ENCODE results near the gene TOR2A. TPM values are rescaled to one million over a fixed set of nuclear protein-coding genes. Genes with fewer than 3 reads are reported as not detected.

Gene TOR2A
- total RNA-seq, 1 donor from 2014 or later: not detected

DNA sequence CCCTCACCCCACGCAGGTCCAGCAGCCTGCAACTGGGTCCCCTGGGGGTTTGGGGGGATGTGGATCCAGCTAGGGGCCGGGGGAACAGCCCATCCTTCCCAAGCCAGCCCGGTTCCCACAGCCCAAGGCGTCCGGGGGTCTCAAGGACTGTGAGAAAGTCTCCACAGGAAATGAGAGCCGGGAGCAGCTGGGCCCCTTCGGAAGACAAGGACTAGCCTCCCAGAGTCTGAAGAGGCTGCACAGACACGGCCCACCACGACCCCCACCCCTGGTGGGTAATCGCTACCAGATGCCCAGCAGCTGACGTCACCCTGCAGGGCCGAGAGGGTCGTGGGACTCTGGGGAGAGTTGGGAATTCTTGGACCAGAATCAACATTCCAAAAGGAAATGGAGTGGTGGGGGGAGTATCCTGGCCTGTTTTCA lies 32.8 kb upstream of the TOR2A start:
- Histone ChIP-seq H3K36me3 (no peaks in the 10 kb centered on the region), H3K27ac (peak overlapping the region in 1 of 2 donors; percentile 35), H3K27me3 (no peaks in the 10 kb centered on the region), H3K9me3 (no peaks in the 10 kb centered on the region), H3K4me3 (no peak overlapping the region), H3K4me1 (peaks cover 3 to 8% of the 10 kb centered on the region in 2 donors)
- DNase-seq (ENCODE audit: low spot score in 2 of 2): no peak
- TF ChIP-seq CTCF (IDR thresholded peaks at IDR 0.05): no peak
- intact Hi-C loops (cut with DNase I): no loop called here

DNA sequence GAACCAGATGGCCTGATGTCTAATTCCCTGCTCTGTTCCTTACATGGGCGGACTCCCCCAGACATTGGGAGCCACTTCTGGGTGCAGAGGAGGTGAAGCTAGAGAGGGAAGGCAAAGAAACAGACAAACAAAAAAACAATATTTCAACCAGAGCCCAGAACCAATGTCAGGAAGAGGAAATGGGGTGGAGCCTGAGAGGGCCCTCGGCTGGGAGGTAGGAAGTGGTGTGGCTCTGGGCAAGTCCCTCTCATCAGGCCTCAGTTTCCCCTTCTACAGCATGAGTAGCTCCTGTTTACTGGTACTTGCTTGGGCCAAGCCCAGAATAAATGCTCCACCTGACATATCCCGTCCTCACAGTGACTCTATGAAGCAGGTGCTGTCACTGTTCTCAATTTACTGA lies 32.3 kb upstream of the TOR2A start:
- no peak for DNase-seq (ENCODE audit: low spot score in 2 of 2)
- Histone ChIP-seq H3K4me1 (peaks cover 3 to 8% of the 10 kb centered on the region in 2 donors), H3K9me3 (no peaks in the 10 kb centered on the region), H3K4me3 (no peak overlapping the region), H3K36me3 (no peaks in the 10 kb centered on the region), H3K27ac (peak overlapping the region in 1 of 2 donors; percentile 35), H3K27me3 (no peaks in the 10 kb centered on the region)
- intact Hi-C loops (cut with DNase I): no loop called here
- no peak for TF ChIP-seq CTCF (IDR thresholded peaks at IDR 0.05)

DNA sequence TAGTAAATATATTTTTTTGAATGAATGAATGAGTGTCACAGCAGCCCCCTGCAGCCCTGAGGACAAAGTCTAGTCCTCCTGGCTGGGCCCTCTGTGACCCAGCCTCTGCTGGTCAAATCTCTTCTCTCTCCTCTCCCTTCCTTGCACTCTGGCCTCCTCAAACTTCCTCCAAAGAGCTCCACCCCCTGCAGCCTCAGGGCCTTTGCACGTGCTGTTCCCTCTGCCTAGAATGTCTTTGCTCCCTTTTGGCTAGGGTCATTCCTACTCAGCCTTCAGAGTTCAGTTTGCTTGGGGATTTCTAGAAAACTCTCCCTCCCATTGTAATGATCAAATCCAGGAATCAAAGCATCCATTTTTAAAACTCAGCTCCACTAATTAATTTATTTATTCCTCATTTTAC lies 30.3 kb upstream of the TOR2A start:
- DNase-seq (ENCODE audit: low spot score in 2 of 2): no peak
- Histone ChIP-seq H3K9me3 (no peaks in the 10 kb centered on the region), H3K4me3 (no peak overlapping the region), H3K4me1 (peaks cover 0 to 3% of the 10 kb centered on the region in 2 donors), H3K27ac (peak overlapping the region in 1 of 2 donors; percentile 1), H3K27me3 (no peaks in the 10 kb centered on the region), H3K36me3 (no peaks in the 10 kb centered on the region)
- no peak for TF ChIP-seq CTCF (IDR thresholded peaks at IDR 0.05)
- intact Hi-C loops (cut with DNase I): no loop called here

GRCh38 chr9:127763918-127764384 lies 28.9 kb upstream of the TOR2A start:
- TF ChIP-seq CTCF (IDR thresholded peaks at IDR 0.05): peak in 1 of 3 experiments; percentile 25
- Histone ChIP-seq H3K9me3 (no peaks in the 10 kb centered on the region), H3K4me1 (no peaks in the 10 kb centered on the region), H3K27ac (peak overlapping the region in 1 of 2 donors; percentile 63), H3K4me3 (no peak overlapping the region), H3K27me3 (no peaks in the 10 kb centered on the region), H3K36me3 (no peaks in the 10 kb centered on the region)
- DNase-seq (ENCODE audit: low spot score in 2 of 2): no peak
- intact Hi-C loops (cut with DNase I): no loop called here

DNA sequence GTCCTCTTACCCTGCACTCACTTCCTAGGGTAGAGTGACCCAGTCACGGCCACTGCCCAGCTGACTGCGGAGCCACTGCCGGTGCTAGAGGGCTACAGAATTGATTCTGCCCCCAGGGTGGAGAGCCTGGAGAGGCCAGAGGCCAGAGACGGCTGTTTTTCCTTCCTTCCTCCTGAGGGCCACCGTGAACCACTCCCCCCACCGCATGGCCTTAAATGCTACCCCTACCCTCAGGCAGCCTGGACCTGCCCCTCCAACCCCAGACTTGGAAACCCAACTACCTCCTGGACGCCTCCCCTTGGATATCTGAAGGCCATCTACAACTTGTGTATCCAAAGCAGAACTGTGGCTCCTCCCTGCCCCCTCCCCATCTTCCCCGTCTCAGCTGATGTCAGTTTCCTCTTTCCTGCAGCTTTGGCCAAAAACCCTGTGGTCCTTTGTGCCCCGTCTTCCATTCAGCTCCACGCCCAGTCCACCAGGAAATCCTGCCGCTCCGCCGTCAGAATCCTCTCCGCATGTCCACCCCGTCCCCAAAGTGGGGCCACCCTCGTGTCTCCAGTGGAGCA lies 27.1 kb upstream of the TOR2A start:
- no peaks in the 10 kb centered on the region for H3K9me3 ChIP-seq
- no peak for DNase-seq (ENCODE audit: low spot score in 2 of 2)
- intact Hi-C loops (cut with DNase I): no loop called here
- no peaks in the 10 kb centered on the region for H3K4me1 ChIP-seq
- H3K36me3 ChIP-seq: no peaks in the 10 kb centered on the region
- H3K27ac ChIP-seq: peak overlapping the region; percentile 6 to 56
- no peak for TF ChIP-seq CTCF (IDR thresholded peaks at IDR 0.05)
- H3K27me3 ChIP-seq: no peaks in the 10 kb centered on the region
- H3K4me3 ChIP-seq: no peak overlapping the region
